CD14-positive monocyte (primary cell): Measurements from ENCODE around the gene KCNN3. TPM values are rescaled to one million over a fixed set of nuclear protein-coding genes. Genes with fewer than 3 reads are reported as not detected.

Experiments
- DNase-seq, 3 donors: peaks; one replicate each; pipeline ENCODE4 v3.0.0-alpha.2; 2011 to 2022
- H2AFZ ChIP-seq: 2 replicates; pipeline ENCODE4 v1.6.0; 2012; ENCODE audit warnings: mild to moderate bottlenecking, low read depth, low read length, inconsistent platforms; ENCODE audit not compliant: insufficient read depth, poor library complexity, severe bottlenecking
- H3K27ac ChIP-seq, 2 donors: 1 replicate in 1 of 2; 2 replicates in 1 of 2; pipeline ENCODE4 v1.5.1; 2012 to 2013; ENCODE audit warnings: low read length in 2 of 2, control low read depth in 1 of 2, inconsistent platforms in 1 of 2, low read depth in 1 of 2, mild to moderate bottlenecking in 1 of 2
- H3K27me3 ChIP-seq, 2 donors: one replicate each; pipeline versions ENCODE4 v1.6.0 to v1.6.1; 2011 to 2013; ENCODE audit warnings: low read length in 2 of 2; ENCODE audit not compliant: control insufficient read depth in 2 of 2, insufficient read depth in 2 of 2
- H3K36me3 ChIP-seq, 2 donors: replicated peaks in 1 of 2; 1 replicate in 1 of 2; 2 replicates in 1 of 2; pipeline versions ENCODE4 v1.5.1 to v1.6.1; 2012 to 2013; ENCODE audit warnings: low read length in 2 of 2, control low read depth in 1 of 2, inconsistent platforms in 1 of 2, mild to moderate bottlenecking in 1 of 2; ENCODE audit not compliant: insufficient read depth in 2 of 2, control insufficient read depth in 1 of 2
- H3K4me1 ChIP-seq, 2 donors: 1 replicate in 1 of 2; 2 replicates in 1 of 2; pipeline versions ENCODE4 v1.5.1 to v1.6.1; 2012 to 2013; ENCODE audit warnings: low read length in 2 of 2, control low read depth in 1 of 2, inconsistent platforms in 1 of 2, mild to moderate bottlenecking in 1 of 2, moderate library complexity in 1 of 2; ENCODE audit not compliant: insufficient read depth in 2 of 2, control insufficient read depth in 1 of 2
- H3K4me2 ChIP-seq: replicated peaks from 2 replicates; pipeline ENCODE3; 2012; ENCODE audit warnings: low read length, moderate library complexity, mild to moderate bottlenecking; ENCODE audit not compliant: poor library complexity, severe bottlenecking; ENCODE audit errors: extremely low read depth
- H3K4me3 ChIP-seq, 3 experiments: fragments of 200-600 bp in 1 of 3; sonication (generic) in 1 of 3; replicated peaks in 1 of 3; 1 replicate in 2 of 3; 2 replicates in 1 of 3; pipeline ENCODE4 v1.5.1; 2011 to 2013; ENCODE audit warnings: low read length in 3 of 3, mild to moderate bottlenecking in 3 of 3, control low read depth in 2 of 3, low read depth in 2 of 3, inconsistent platforms in 1 of 3, moderate library complexity in 1 of 3
- H3K79me2 ChIP-seq: 2 replicates; pipeline ENCODE4 v1.6.0; 2012; ENCODE audit warnings: mild to moderate bottlenecking, control low read depth, inconsistent platforms, low read length, moderate library complexity; ENCODE audit not compliant: insufficient read depth
- H3K9ac ChIP-seq: 2 replicates; pipeline ENCODE4 v1.6.0; 2017; ENCODE audit warnings: low read length, mild to moderate bottlenecking; ENCODE audit not compliant: insufficient read depth, poor library complexity, severe bottlenecking
- H3K9me3 ChIP-seq, 2 donors: replicated peaks in 1 of 2; 1 replicate in 1 of 2; 2 replicates in 1 of 2; pipeline versions ENCODE4 v1.5.1 to v1.6.1; 2012 to 2013; ENCODE audit warnings: low read length in 2 of 2, control low read depth in 1 of 2; ENCODE audit not compliant: control insufficient read depth in 1 of 2, insufficient read depth in 1 of 2
- H4K20me1 ChIP-seq: 2 replicates; pipeline ENCODE4 v1.6.0; 2012; ENCODE audit warnings: mild to moderate bottlenecking, low read length, control low read depth, moderate library complexity; ENCODE audit not compliant: insufficient read depth
- H3K27ac Mint-ChIP-seq, 7 donors: one replicate each; pipeline ENCODE4 v1.8.0; 2020; ENCODE audit warnings: mild to moderate bottlenecking in 7 of 7, mixed read lengths in 7 of 7, moderate library complexity in 6 of 7, inconsistent platforms in 2 of 7
- H3K27me3 Mint-ChIP-seq, 3 donors: one replicate each; pipeline ENCODE4 v1.8.0; 2021 to 2022; ENCODE audit warnings: low read depth in 3 of 3, mild to moderate bottlenecking in 3 of 3, mixed read lengths in 3 of 3, moderate library complexity in 3 of 3, inconsistent platforms in 1 of 3
- H3K36me3 Mint-ChIP-seq, 2 donors: one replicate each; pipeline ENCODE4 v1.8.0; 2020; ENCODE audit warnings: mixed read lengths in 2 of 2, inconsistent platforms in 1 of 2, mild to moderate bottlenecking in 1 of 2
- H3K4me1 Mint-ChIP-seq: one replicate; pipeline ENCODE4 v1.8.0; 2020; ENCODE audit warnings: mild to moderate bottlenecking, mixed read lengths
- H3K4me3 Mint-ChIP-seq, 2 donors: one replicate each; pipeline ENCODE4 v1.8.0; 2020; ENCODE audit warnings: mild to moderate bottlenecking in 2 of 2, mixed read lengths in 2 of 2, moderate library complexity in 1 of 2
- H3K9me3 Mint-ChIP-seq, 7 donors: one replicate each; pipeline ENCODE4 v1.8.0; 2020 to 2022; ENCODE audit warnings: mixed read lengths in 7 of 7, mild to moderate bottlenecking in 6 of 7, moderate library complexity in 6 of 7, inconsistent platforms in 2 of 7
- WGBS: methylation state at CpG from one replicate; pipeline ENCODE4 v1.1.5; 2013; ENCODE audit warnings: missing lambda C conversion rate; ENCODE audit not compliant: insufficient coverage; 5-methylcytosine and 5-hydroxymethylcytosine counted together
- intact Hi-C, 2 donors: fragments of 100-400 bp; cut with micrococcal nuclease; formaldehyde crosslinking; loops; one replicate each; pipeline versions ENCODE4 v1.15.0 to v1.15.1; 2023
- polyA plus RNA-seq, 3 donors: library from polyadenylated mRNA; depleted of rRNA in 1 of 3; unstranded in 2 of 3; stranded (reverse) in 1 of 3; fragments of 300-500 nt in 2 of 3; fragments of >200 nt in 1 of 3; fragmentation: Illumina TruSeq in 2 of 3; gene quantifications; 1 replicate in 2 of 3; 2 replicates in 1 of 3; pipeline ENCODE4 v1.2.3, GENCODE V29; 2012 to 2021
- TF ChIP-seq, protein P1 (sequence below): fragments of 200-600 bp; IDR thresholded peaks from one replicate; pipeline ENCODE4 v1.8.0; 2022; ENCODE audit warnings: antibody characterized with exemption, mild to moderate bottlenecking

The KCNN3 gene
- polyA plus RNA-seq, 3 donors = not detected

- Histone ChIP-seq H4K20me1 (no peaks in the 10 kb centered on the region), H3K4me3 (no peak overlapping the region), H3K79me2 (no peaks in the 10 kb centered on the region), H3K9me3 (no peaks in the 10 kb centered on the region), H3K27me3 (peaks cover 20 to 31% of the 10 kb centered on the region in 2 donors), H3K36me3 (no peaks in the 10 kb centered on the region), H3K9ac (no peak overlapping the region), H3K27ac (no peak overlapping the region), H3K4me2 (no peak overlapping the region), H3K4me1 (peaks cover 14 to 17% of the 10 kb centered on the region in 2 donors), H2AFZ (no peak overlapping the region)
- no peak overlapping the region for H3K27ac Mint-ChIP-seq
- H3K36me3 Mint-ChIP-seq = no peaks in the 10 kb centered on the region
- H3K9me3 Mint-ChIP-seq = peaks cover 0 to 7% (median 2%) of the 10 kb centered on the region in 7 donors
- peaks cover 12% of the 10 kb centered on the region for H3K4me1 Mint-ChIP-seq
- peaks cover 28 to 37% (median 33%) of the 10 kb centered on the region in 3 donors for H3K27me3 Mint-ChIP-seq
- intact Hi-C loops = loop anchor here in 1 of 2 donors (10.0 kb wide), 1 partner anchor 62 kb away; no protein-coding TSS in a partner anchor
- no peak overlapping the region for H3K4me3 Mint-ChIP-seq
- 100% methylated on average over 4 of the region's 5 CpGs for WGBS
- TF ChIP-seq, protein P1, sequence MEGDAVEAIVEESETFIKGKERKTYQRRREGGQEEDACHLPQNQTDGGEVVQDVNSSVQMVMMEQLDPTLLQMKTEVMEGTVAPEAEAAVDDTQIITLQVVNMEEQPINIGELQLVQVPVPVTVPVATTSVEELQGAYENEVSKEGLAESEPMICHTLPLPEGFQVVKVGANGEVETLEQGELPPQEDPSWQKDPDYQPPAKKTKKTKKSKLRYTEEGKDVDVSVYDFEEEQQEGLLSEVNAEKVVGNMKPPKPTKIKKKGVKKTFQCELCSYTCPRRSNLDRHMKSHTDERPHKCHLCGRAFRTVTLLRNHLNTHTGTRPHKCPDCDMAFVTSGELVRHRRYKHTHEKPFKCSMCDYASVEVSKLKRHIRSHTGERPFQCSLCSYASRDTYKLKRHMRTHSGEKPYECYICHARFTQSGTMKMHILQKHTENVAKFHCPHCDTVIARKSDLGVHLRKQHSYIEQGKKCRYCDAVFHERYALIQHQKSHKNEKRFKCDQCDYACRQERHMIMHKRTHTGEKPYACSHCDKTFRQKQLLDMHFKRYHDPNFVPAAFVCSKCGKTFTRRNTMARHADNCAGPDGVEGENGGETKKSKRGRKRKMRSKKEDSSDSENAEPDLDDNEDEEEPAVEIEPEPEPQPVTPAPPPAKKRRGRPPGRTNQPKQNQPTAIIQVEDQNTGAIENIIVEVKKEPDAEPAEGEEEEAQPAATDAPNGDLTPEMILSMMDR = no peak
- DNase-seq = no peak
These were observed 113.1 kb downstream of the KCNN3 start for GRCh38 chr1:154756793-154757548.

DNA sequence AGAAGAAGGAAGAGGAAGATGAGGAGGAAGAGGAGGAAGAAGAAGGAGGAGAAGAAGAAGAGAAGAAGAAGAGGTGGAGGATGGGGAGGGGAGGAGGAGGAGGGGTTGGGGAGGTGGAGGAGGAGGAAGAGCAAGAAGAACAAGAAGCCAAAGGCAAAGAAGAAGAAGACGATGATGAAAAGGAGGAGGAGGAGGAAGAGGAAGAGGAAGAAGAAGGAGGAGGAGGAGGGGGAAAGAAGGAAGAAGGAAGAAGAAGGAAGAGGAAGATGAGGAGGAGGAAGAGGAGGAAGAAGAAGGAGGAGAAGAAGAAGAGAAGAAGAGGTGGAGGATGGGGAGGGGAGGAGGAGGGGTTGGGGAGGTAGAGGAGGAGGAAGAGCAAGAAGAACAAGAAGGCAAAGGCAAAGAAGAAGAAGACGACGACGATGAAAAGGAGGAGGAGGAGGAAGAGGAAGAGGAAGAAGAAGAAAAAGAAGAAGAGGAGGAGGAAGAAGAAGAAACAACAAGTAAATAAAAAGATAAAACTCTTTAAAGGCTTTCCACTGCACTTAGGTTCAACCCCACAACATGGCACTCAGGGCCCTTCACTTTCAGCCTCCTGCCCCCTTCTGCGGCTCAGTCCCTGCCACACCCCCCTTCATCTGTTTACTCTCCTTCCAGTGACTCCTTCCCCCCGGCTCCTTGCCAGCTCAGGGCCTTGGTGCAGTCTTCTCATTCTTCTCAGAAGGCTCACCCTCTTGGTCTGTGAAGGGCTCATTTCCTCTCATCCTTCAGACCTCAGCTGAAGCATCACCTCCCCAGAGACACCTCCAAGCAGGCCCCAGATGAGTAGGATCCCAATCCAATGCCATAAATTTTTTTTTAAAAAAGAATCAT, 114.0 kb downstream of the KCNN3 start:
- H3K4me3 Mint-ChIP-seq = peak overlapping the region in 1 of 2 donors; percentile 46

More for the DNA sequence above, 114.0 kb downstream of the KCNN3 start:
- Mint-ChIP-seq H3K27ac (peak overlapping the region in 1 of 7 donors; percentile 11), H3K4me1 (peaks cover 21% of the 10 kb centered on the region), H3K9me3 (peaks cover 0 to 7% (median 2%) of the 10 kb centered on the region in 7 donors), H3K27me3 (peaks cover 20 to 28% (median 24%) of the 10 kb centered on the region in 3 donors), H3K36me3 (no peaks in the 10 kb centered on the region)
- H3K4me1 ChIP-seq = peaks cover 23 to 26% of the 10 kb centered on the region in 2 donors
- TF ChIP-seq, protein P1 = no peak
- H4K20me1 ChIP-seq = no peaks in the 10 kb centered on the region
- no peak for DNase-seq
- H2AFZ ChIP-seq = no peak overlapping the region
- 71% methylated on average over 3 of the region's 6 CpGs for WGBS
- H3K27me3 ChIP-seq = peaks cover 12 to 22% of the 10 kb centered on the region in 2 donors
- H3K4me3 ChIP-seq = no peak overlapping the region
- H3K9ac ChIP-seq = no peak overlapping the region
- H3K4me2 ChIP-seq = no peak overlapping the region
- H3K27ac ChIP-seq = no peak overlapping the region
- intact Hi-C loops = loop anchor here in 1 of 2 donors (10.0 kb wide), 1 partner anchor 61 kb away; no protein-coding TSS in a partner anchor
- no peaks in the 10 kb centered on the region for H3K36me3 ChIP-seq
- no peaks in the 10 kb centered on the region for H3K9me3 ChIP-seq
- H3K79me2 ChIP-seq = no peaks in the 10 kb centered on the region
